Pons (tissue), 1 donor: ENCODE measurements around the gene KLHDC8B.
"Not testable (repeated sequence)": the region's sequence is repeated elsewhere in the genome, so short reads cannot be mapped to it uniquely, and the experiment has no call there.

Source experiments
- DNase-seq: peaks from one replicate; pipeline ENCODE4 v3.0.0-alpha.2; 2016; ENCODE audit warnings: low spot score

Gene KLHDC8B

GRCh38 chr3:49183873-49184272 is 12.5 kb downstream of the KLHDC8B start:
- no peak for DNase-seq

- no peak for DNase-seq
Measured at GRCh38 chr3:49191741-49192140, 20.3 kb downstream of the KLHDC8B start.

GRCh38 chr3:49198161-49198560 is 26.8 kb downstream of the KLHDC8B start:
- DNase-seq, result no peak

- DNase-seq, result no peak
Measured at GRCh38 chr3:49198611-49199230, 27.3 kb downstream of the KLHDC8B start.

GRCh38 chr3:49199239-49199899 is 28.0 kb downstream of the KLHDC8B start:
- peak; percentile 11 for DNase-seq

- DNase-seq, result no peak
Measured at GRCh38 chr3:49199900-49200281, 28.5 kb downstream of the KLHDC8B start.

- no peak for DNase-seq
Measured at GRCh38 chr3:49213541-49213943, 42.1 kb downstream of the KLHDC8B start.

GRCh38 chr3:49213998-49214397 is 42.6 kb downstream of the KLHDC8B start:
- DNase-seq, result no peak

- DNase-seq, result not testable (repeated sequence)
Measured at GRCh38 chr3:49216687-49217086, 45.3 kb downstream of the KLHDC8B start.

GRCh38 chr3:49217108-49217507 is 45.7 kb downstream of the KLHDC8B start:
- not testable (repeated sequence) for DNase-seq

GRCh38 chr3:49217688-49218470 is 46.5 kb downstream of the KLHDC8B start:
- DNase-seq, result no peak

GRCh38 chr3:49218471-49218989 is 47.1 kb downstream of the KLHDC8B start:
- peak; percentile 30 for DNase-seq

GRCh38 chr3:49219132-49219531 is 47.7 kb downstream of the KLHDC8B start:
- no peak for DNase-seq

GRCh38 chr3:49220985-49221563 is 49.7 kb downstream of the KLHDC8B start:
- DNase-seq, result not testable (repeated sequence)

GRCh38 chr3:49222002-49222401 is 50.6 kb downstream of the KLHDC8B start:
- no peak for DNase-seq
